GM21786 (cell line): ENCODE results near the gene DRC1.
"Not testable (repeated sequence)": the region's sequence is repeated elsewhere in the genome, so short reads cannot be mapped to it uniquely, and the experiment has no call there.

ENCODE experiments used
- ATAC-seq: cut with Tn5 transposase; IDR thresholded peaks from one replicate; pipeline ENCODE4 v1.9.1; 2021; ENCODE audit not compliant: unreplicated experiment

The DRC1 gene

GRCh38 chr2:26462511-26463243, 61.0 kb downstream of the DRC1 start:
- no peak for ATAC-seq

- no peak for ATAC-seq
These were observed 61.8 kb downstream of the DRC1 start for GRCh38 chr2:26463244-26464192.

GRCh38 chr2:26464390-26465265, 62.9 kb downstream of the DRC1 start:
- no peak for ATAC-seq

GRCh38 chr2:26465266-26465925, 63.7 kb downstream of the DRC1 start:
- no peak for ATAC-seq

GRCh38 chr2:26465981-26466471, 64.3 kb downstream of the DRC1 start:
- ATAC-seq: no peak

- ATAC-seq: no peak
These were observed 65.1 kb downstream of the DRC1 start for GRCh38 chr2:26466662-26467310.

GRCh38 chr2:26468544-26468943, 66.8 kb downstream of the DRC1 start:
- ATAC-seq: not testable (repeated sequence)

- ATAC-seq: no peak
These were observed 67.5 kb downstream of the DRC1 start for GRCh38 chr2:26469092-26469710.

- no peak for ATAC-seq
These were observed 68.2 kb downstream of the DRC1 start for GRCh38 chr2:26469955-26470354.

- no peak for ATAC-seq
These were observed 69.0 kb downstream of the DRC1 start for GRCh38 chr2:26470601-26471260.

- ATAC-seq: no peak
These were observed 69.6 kb downstream of the DRC1 start for GRCh38 chr2:26471289-26471688.

- no peak for ATAC-seq
These were observed 70.3 kb downstream of the DRC1 start for GRCh38 chr2:26471766-26472706.

GRCh38 chr2:26472821-26473655, 71.3 kb downstream of the DRC1 start:
- ATAC-seq: no peak

GRCh38 chr2:26473796-26474195, 72.1 kb downstream of the DRC1 start:
- ATAC-seq: no peak

- ATAC-seq: no peak
These were observed 72.6 kb downstream of the DRC1 start for GRCh38 chr2:26474261-26474785.

- ATAC-seq: no peak
These were observed 73.3 kb downstream of the DRC1 start for GRCh38 chr2:26475037-26475436.
